HEK293T (cell line): ENCODE data around the gene FAM24B.
"Not testable (repeated sequence)": the region's sequence is repeated elsewhere in the genome, so short reads cannot be mapped to it uniquely, and the experiment has no call there.

Experiments used
- CTCF ChIA-PET: fragments of 350-600 bp; formaldehyde crosslinking; extraction: SDS; loops from one replicate; lab custom pipeline; 2021; ENCODE audit warnings: antibody characterized with exemption, inconsistent platforms; lab: Yijun Ruan, JAX
- POLR2A ChIA-PET: fragments of 350-600 bp; formaldehyde crosslinking; extraction: SDS; loops from one replicate; lab custom pipeline; 2020; ENCODE audit warnings: antibody characterized with exemption, inconsistent platforms; lab: Yijun Ruan, JAX
- DNase-seq: peaks from one replicate; pipeline ENCODE4 v3.0.0; 2012; ENCODE audit warnings: mixed read lengths; ENCODE audit errors: extremely low spot score
- ARNT ChIP-seq: fragments of 450-650 bp; IDR thresholded peaks from 2 replicates; pipeline ENCODE4 v1.6.1; 2017; ENCODE audit warnings: mild to moderate bottlenecking
- BHLHE40 ChIP-seq: fragments of 450-650 bp; IDR thresholded peaks from 2 replicates; pipeline ENCODE4 v1.6.1; 2016; ENCODE audit warnings: mild to moderate bottlenecking, moderate library complexity, borderline replicate concordance
- CTBP1 ChIP-seq: fragments of 450-650 bp; IDR thresholded peaks from 2 replicates; pipeline ENCODE4 v1.6.1; 2016; ENCODE audit warnings: borderline replicate concordance
- ELF4 ChIP-seq: fragments of 450-650 bp; IDR thresholded peaks from 2 replicates; pipeline ENCODE4 v1.6.1; 2017; ENCODE audit warnings: antibody characterized with exemption
- FOXA1 ChIP-seq: fragments of 450-650 bp; IDR thresholded peaks from 2 replicates; pipeline ENCODE4 v1.6.1; 2016; ENCODE audit warnings: mild to moderate bottlenecking
- FOXK2 ChIP-seq: fragments of 450-650 bp; IDR thresholded peaks from 2 replicates; pipeline ENCODE4 v1.6.1; 2016; ENCODE audit warnings: mild to moderate bottlenecking
- FOXM1 ChIP-seq: fragments of 450-650 bp; IDR thresholded peaks from 2 replicates; pipeline ENCODE4 v1.6.1; 2017; ENCODE audit warnings: mild to moderate bottlenecking, borderline replicate concordance
- HDGF ChIP-seq: fragments of 450-650 bp; IDR thresholded peaks from 2 replicates; pipeline ENCODE4 v1.6.1; 2017; ENCODE audit warnings: antibody characterized with exemption, borderline replicate concordance
- L3MBTL2 ChIP-seq: fragments of 450-650 bp; conservative IDR thresholded peaks from 2 replicates; pipeline ENCODE4 v1.6.1; 2016; ENCODE audit warnings: mild to moderate bottlenecking
- LEF1 ChIP-seq: fragments of 450-650 bp; IDR thresholded peaks from 2 replicates; pipeline ENCODE4 v1.6.1; 2017; ENCODE audit warnings: mild to moderate bottlenecking, borderline replicate concordance
- NFRKB ChIP-seq: fragments of 450-650 bp; IDR thresholded peaks from 2 replicates; pipeline ENCODE4 v1.6.1; 2016; ENCODE audit warnings: mild to moderate bottlenecking, moderate library complexity
- SP1 ChIP-seq: fragments of 450-650 bp; IDR thresholded peaks from 2 replicates; pipeline ENCODE4 v1.6.1; 2017
- SUZ12 ChIP-seq: fragments of 450-650 bp; IDR thresholded peaks from 2 replicates; pipeline ENCODE4 v1.6.1; 2016; ENCODE audit warnings: mild to moderate bottlenecking
- TARDBP ChIP-seq: fragments of 450-650 bp; IDR thresholded peaks from 2 replicates; pipeline ENCODE4 v1.6.1; 2016
- ZNF384 ChIP-seq: fragments of 450-650 bp; IDR thresholded peaks from 2 replicates; pipeline ENCODE4 v1.6.1; 2016
- TF ChIP-seq, protein P1 (sequence below): fragments of 450-650 bp; IDR thresholded peaks from 2 replicates; pipeline ENCODE4 v1.6.1; 2016

The FAM24B gene

GRCh38 chr10:122864901-122865300 lies 14.5 kb downstream of the FAM24B start:
- POLR2A ChIA-PET: interaction anchor here (1.0 kb wide), 1 partner anchor 15 kb away, joined by 3 read pairs; no protein-coding TSS in a partner anchor
- DNase-seq: no peak
- CTCF ChIA-PET: no interaction called here
- TF ChIP-seq L3MBTL2: no peak
- TF ChIP-seq ARNT: no peak
- TF ChIP-seq, protein P1, sequence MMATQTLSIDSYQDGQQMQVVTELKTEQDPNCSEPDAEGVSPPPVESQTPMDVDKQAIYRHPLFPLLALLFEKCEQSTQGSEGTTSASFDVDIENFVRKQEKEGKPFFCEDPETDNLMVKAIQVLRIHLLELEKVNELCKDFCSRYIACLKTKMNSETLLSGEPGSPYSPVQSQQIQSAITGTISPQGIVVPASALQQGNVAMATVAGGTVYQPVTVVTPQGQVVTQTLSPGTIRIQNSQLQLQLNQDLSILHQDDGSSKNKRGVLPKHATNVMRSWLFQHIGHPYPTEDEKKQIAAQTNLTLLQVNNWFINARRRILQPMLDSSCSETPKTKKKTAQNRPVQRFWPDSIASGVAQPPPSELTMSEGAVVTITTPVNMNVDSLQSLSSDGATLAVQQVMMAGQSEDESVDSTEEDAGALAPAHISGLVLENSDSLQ: no peak
- no peak for TF ChIP-seq TARDBP
- TF ChIP-seq CTBP1: no peak
- TF ChIP-seq FOXA1: no peak

- CTCF ChIA-PET: no interaction called here
- POLR2A ChIA-PET: interaction anchor here (1.0 kb wide), 1 partner anchor 16 kb away, joined by 3 read pairs; no protein-coding TSS in a partner anchor
These were observed 15.2 kb downstream of the FAM24B start for GRCh38 chr10:122864194-122864592.

GRCh38 chr10:122863216-122864193 lies 15.9 kb downstream of the FAM24B start:
- POLR2A ChIA-PET: no interaction called here
- no peak for TF ChIP-seq FOXK2
- TF ChIP-seq SUZ12: no peak
- TF ChIP-seq NFRKB: no peak
- TF ChIP-seq ARNT: no peak
- no peak for TF ChIP-seq FOXA1
- no peak for TF ChIP-seq HDGF
- TF ChIP-seq, protein P1: no peak
- TF ChIP-seq TARDBP: no peak
- CTCF ChIA-PET: interaction anchor here (0.5 kb wide), 1 partner anchor 299 kb away, joined by 5 read pairs; no protein-coding TSS in a partner anchor
- no peak for DNase-seq

More at GRCh38 chr10:122864194-122864592, 15.2 kb downstream of the FAM24B start:
- no peak for DNase-seq
- TF ChIP-seq FOXK2: no peak
- no peak for TF ChIP-seq SP1
- no peak for TF ChIP-seq L3MBTL2
- no peak for TF ChIP-seq CTBP1
- TF ChIP-seq ARNT: no peak
- no peak for TF ChIP-seq HDGF
- no peak for TF ChIP-seq TARDBP
- no peak for TF ChIP-seq SUZ12
- no peak for TF ChIP-seq FOXA1
- TF ChIP-seq, protein P1: no peak
- TF ChIP-seq LEF1: no peak
- TF ChIP-seq FOXM1: no peak
- no peak for TF ChIP-seq BHLHE40
- TF ChIP-seq ZNF384: no peak

DNA sequence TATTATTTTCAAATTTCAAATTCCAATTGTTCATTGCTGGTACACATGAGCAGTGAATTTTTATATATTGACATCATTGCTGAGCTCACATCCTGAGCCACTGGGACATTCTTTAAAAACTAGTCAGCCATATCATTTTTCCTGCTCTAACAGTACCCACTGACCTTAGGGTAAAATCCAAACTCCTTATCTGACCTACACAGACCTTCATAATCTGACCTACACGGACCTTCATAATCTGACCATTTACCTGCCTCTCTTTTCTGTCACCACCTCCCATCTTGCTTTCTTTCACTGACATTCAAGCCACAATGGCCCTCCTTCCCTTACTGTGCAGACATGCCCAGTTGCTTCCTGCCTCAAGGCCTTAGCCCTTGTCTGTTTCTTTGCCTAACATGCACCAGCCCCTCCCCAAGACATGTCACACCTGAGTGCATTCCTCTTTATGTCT lies 17.6 kb downstream of the FAM24B start:
- ChIA-PET CTCF (no interaction called here), POLR2A (no interaction called here)
- DNase-seq: no peak
- TF ChIP-seq BHLHE40 (no peak), ARNT (no peak), CTBP1 (no peak), NFRKB (no peak), HDGF (no peak), TARDBP (no peak), SP1 (no peak), L3MBTL2 (no peak)
- TF ChIP-seq, protein P1: no peak

GRCh38 chr10:122859527-122859926 lies 19.9 kb downstream of the FAM24B start:
- POLR2A ChIA-PET: no interaction called here
- CTCF ChIA-PET: no interaction called here

GRCh38 chr10:122858042-122858441 lies 21.3 kb downstream of the FAM24B start:
- CTCF ChIA-PET, DNase-seq, POLR2A ChIA-PET: not testable (repeated sequence)

More at GRCh38 chr10:122859527-122859926, 19.9 kb downstream of the FAM24B start:
- no peak for TF ChIP-seq CTBP1
- TF ChIP-seq ZNF384: no peak
- no peak for TF ChIP-seq ELF4
- no peak for TF ChIP-seq HDGF
- no peak for TF ChIP-seq ARNT
- no peak for DNase-seq
